ENCODE results near the gene ADAM12.
"Not testable (repeated sequence)": the region's sequence is repeated elsewhere in the genome, so short reads cannot be mapped to it uniquely, and the experiment has no call there.

Gene ADAM12

GRCh38 chr10:126402721-126403695 lies 14.7 kb upstream of the ADAM12 start:
- DNase-seq = no peak

DNA sequence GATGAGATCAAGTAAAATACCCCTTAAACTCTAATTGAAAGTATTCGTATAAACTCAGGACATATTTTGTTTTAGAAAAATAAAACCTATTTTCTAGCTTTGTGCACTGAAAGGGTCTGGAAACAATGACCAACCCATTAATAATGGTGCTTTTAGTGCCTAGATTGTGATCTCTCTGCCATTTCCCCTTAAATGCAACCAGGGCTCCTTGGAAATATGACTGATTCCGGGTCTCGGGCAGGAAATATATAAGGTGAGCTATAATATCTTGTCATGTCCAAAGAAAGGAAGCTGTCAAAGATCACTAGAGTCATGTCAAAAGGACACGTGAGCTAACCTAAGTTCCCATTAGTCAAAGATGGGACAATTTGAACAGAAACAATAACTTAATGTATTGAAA lies 12.4 kb upstream of the ADAM12 start:
- no peak for DNase-seq

- DNase-seq = no peak
These were observed 10.6 kb upstream of the ADAM12 start for GRCh38 chr10:126398924-126399323.

DNA sequence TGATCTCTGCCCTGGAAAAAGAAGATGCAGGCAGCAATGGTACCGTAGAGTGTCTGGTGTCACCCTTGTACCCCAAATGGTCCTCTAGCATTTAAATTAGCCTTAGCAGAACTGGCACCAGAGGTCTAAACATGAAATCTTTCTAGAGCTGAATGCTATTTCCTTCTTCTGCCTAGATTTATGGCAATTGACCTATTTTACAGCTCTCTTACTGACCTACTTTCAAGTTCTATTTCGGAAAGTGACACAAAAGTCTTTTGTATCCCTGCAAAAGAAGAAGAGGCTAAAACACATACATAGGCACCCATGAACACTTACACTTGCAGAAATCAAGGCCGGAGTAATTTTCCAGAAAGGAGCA lies 10.1 kb upstream of the ADAM12 start:
- no peak for DNase-seq

- no peak for DNase-seq
These were observed 9.5 kb upstream of the ADAM12 start for GRCh38 chr10:126397640-126398382.

DNA sequence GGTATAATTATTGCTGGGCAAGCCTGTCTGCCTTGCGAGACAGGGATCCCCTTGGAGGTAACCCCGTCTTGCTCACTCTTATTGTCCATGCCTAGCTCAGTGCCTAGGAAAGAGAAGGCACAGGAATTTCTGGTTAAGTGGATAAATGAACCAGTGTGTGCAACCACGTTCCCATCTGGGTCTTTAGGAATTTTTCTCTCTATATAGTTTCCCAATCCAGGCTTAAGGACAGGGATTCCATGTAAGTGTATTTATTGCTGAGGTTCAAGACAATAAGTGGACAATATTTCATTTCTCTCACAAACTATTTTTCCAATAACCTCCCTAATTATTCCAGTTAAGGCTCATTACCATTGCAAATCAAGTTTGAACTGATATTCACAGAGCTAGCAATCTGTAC lies 8.9 kb upstream of the ADAM12 start:
- no peak for DNase-seq

GRCh38 chr10:126394948-126395347 lies 6.7 kb upstream of the ADAM12 start:
- DNase-seq = no peak

GRCh38 chr10:126393076-126393475 lies 4.8 kb upstream of the ADAM12 start:
- DNase-seq = no peak

- DNase-seq = no peak
These were observed 4.2 kb upstream of the ADAM12 start for GRCh38 chr10:126392469-126392868.

GRCh38 chr10:126392068-126392467 lies 3.8 kb upstream of the ADAM12 start:
- no peak for DNase-seq

- no peak for DNase-seq
These were observed 3.1 kb upstream of the ADAM12 start for GRCh38 chr10:126391192-126391885.

DNA sequence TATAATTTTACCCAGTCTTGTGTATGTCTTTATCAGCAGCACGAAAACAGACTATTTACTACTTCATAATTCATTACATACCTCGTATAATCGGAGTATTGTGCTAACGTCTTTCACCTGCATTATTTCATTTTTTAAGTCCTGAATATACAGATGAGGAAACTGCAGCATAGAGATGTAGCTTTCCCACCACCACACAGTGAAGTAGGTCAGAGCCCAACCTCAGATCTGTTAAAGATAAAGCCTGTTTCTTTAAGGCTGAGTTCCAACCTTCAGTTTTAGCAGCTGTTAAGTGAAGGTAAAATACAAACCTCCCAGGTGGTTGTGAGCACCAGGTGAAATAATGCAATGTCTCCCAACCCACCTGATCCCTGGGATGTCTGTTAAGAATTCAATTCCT lies 2.0 kb upstream of the ADAM12 start:
- DNase-seq = no peak

GRCh38 chr10:126387041-126387921 lies 996 bp downstream of the ADAM12 start:
- DNase-seq = peak; percentile 9

- no peak for DNase-seq
These were observed 3.9 kb downstream of the ADAM12 start for GRCh38 chr10:126384269-126384873.

DNA sequence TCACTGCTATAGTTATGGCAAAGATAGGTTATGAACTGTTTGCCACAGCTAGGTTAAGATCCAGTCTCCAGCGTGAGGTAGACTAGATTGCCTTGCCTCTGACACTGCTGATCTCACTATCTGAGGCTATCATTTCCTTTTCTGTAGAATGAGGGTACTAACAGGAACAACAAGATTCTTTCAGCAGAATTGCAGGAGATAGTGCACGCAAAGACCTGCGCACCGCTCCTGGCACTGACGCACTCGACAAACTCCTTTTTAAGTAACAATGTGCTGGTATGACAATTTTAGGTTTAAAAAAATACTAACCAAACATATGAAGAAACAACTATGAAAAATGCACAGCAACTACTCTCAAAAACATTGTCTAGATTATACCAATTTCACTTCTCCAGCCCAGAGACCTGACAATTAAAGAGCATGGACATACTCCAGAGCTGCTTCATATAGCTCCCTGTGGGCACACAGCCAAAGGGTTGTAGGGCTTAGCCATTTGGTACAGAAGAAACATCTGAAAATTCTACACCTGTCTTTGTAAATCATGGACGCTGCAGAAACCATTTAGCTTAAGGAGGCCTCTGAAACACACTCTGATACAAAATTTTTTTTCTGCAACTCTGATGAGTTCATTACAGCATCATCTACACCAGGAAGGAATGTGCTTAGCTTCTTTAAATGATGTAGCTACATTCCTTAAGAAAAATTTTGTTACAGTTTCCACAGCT lies 7.8 kb downstream of the ADAM12 start:
- DNase-seq = no peak

GRCh38 chr10:126379166-126379565 lies 9.1 kb downstream of the ADAM12 start:
- DNase-seq = not testable (repeated sequence)

DNA sequence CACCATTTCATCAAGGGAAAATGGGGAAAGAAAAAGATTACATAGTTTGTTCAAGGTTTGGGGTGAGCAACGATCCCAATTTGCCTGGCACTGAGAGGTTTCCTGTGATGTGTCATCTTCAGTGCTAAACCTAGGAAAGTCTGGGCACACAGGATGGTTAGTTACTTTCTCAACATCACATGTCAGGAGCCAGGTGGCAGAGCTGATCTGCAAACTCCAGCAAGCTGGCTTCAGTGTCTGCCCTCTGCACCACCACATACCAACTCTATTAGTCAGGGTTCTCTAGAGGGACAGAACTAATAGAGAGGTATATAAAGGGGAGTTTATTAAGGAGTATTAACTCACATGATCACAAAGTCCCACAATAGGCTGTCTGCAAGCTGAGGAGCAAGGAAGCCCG lies 11.3 kb downstream of the ADAM12 start:
- DNase-seq = no peak

DNA sequence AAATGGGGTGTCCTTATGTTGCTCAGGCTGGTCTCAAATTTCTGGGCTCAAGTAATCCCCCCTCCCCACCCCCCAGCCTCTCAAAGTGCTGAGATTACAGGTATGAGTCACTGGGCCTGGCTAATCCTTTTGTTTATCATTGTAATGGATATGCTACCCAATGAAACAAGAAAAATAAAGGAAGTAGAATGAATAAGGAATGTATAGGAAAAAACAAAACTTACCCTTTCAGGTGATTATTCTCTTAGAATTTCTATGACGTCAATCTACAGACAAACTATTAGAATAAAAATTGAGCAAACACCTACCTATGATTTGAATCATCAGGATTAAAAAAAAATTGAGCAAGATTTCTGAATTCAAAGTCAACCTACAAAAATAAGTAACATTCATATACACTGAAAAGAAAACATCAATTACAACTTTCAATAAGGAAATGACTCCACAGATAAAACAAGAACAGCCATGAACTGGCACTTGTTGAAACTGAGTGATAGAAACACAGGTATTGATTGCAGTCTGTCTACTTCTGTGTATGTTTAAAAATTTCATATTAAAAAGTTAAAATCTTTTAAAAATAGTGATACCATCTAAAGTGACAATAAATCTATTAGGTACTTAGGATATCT lies 12.2 kb downstream of the ADAM12 start:
- DNase-seq = no peak

- no peak for DNase-seq
These were observed 13.0 kb downstream of the ADAM12 start for GRCh38 chr10:126375299-126375698.

- DNase-seq = no peak
These were observed 13.8 kb downstream of the ADAM12 start for GRCh38 chr10:126374435-126374834.

GRCh38 chr10:126373972-126374371 lies 14.3 kb downstream of the ADAM12 start:
- DNase-seq = no peak

All from hematopoietic multipotent progenitor cell treated with erythropoietin and hydrocortisone succinate and interleukin-3 and kit ligand, for 8 days (in vitro differentiated cells).